ENCODE results near the gene NCKAP5. TPM values are rescaled to one million over a fixed set of nuclear protein-coding genes. Genes with fewer than 3 reads are reported as not detected.

The NCKAP5 gene
- total and polyA plus RNA-seq, 9 of the 15 experiments (the other 6 are each of a cell fraction or from before 2014, with no cell fraction given), result not detected

- no peak for TF ChIP-seq BRF2 (IDR thresholded peaks at IDR 0.05; ENCODE audit: borderline replicate concordance, insufficient read depth, insufficient read length)
Observed at GRCh38 chr2:132738223-132738622, 830.0 kb downstream of the NCKAP5 start (continued).

GRCh38 chr2:132736059-132736458 lies 832.2 kb downstream of the NCKAP5 start:
- no peaks in the 10 kb centered on the region for H3K9me1 ChIP-seq (ENCODE audit: control insufficient read depth, insufficient read depth, low read length)
- intact Hi-C loops (cut with micrococcal nuclease), result no loop called here
- ATAC-seq (no peak), FAIRE-seq (no peak), DNase-seq (ENCODE audit: extremely low read depth in 1 of 4, low spot score in 3 of 4) (no peak)
- no peaks in the 10 kb centered on the region for H3K27me3 ChIP-seq (ENCODE audit: control insufficient read depth in 2 of 2, insufficient read depth in 2 of 2, low read length in 2 of 2)
- no peaks in the 10 kb centered on the region for H3K4me1 ChIP-seq (replicated peaks in 1 of 2; ENCODE audit: control insufficient read depth in 2 of 2, insufficient read depth in 2 of 2, low read length in 2 of 2)
- TF ChIP-seq ZNF316 (IDR thresholded peaks at IDR 0.05) (peak; percentile 35; the same call in 1 of the 2 replicates), THAP7 (CRISPR knock-in tag; IDR thresholded peaks at IDR 0.05) (no peak), PURB (CRISPR knock-in tag; IDR thresholded peaks at IDR 0.05; ENCODE audit: low read depth) (no peak), ZFX (CRISPR knock-in tag; IDR thresholded peaks at IDR 0.05) (no peak), PHF8 (IDR thresholded peaks at IDR 0.05; ENCODE audit: borderline replicate concordance, low read length) (no peak), ZNF384 (IDR thresholded peaks at IDR 0.05; ENCODE audit: low read depth, low read length) (no peak), U2AF1 (optimal IDR thresholded peaks at IDR 0.05; ENCODE audit: low read depth, low read length) (no peak)
- H3K9me3 ChIP-seq (replicated peaks; ENCODE audit: control insufficient read depth, insufficient read depth, low read depth, low read length), result no peaks in the 10 kb centered on the region
- ChIA-PET CTCF (ENCODE audit: low intra/inter-chr PET ratio) (no interaction called here), POLR2A (interaction anchor here (1.2 kb wide), 1 partner anchor 11 kb away, joined by 3 read pairs; no protein-coding TSS in a partner anchor)
- H3K4me2 ChIP-seq (ENCODE audit: insufficient read depth, low read length), result no peak overlapping the region
- no peak overlapping the region for H2AFZ ChIP-seq (ENCODE audit: low read depth, low read length)
- H3K27ac ChIP-seq (ENCODE audit: extremely low read depth, low read depth, low read length), result no peak overlapping the region
- H3K36me3 ChIP-seq (ENCODE audit: control insufficient read depth, insufficient read depth, low read length), result no peaks in the 10 kb centered on the region
- H3K79me2 ChIP-seq (ENCODE audit: control insufficient read depth, insufficient read depth, low read length), result no peaks in the 10 kb centered on the region
- in situ Hi-C loops (cut with MboI), result no loop called here
- no peak overlapping the region for H3K9ac ChIP-seq (ENCODE audit: insufficient read depth in 1 of 2, low read depth in 2 of 2, low read length in 2 of 2)
- H4K20me1 ChIP-seq (replicated peaks; ENCODE audit: control insufficient read depth, insufficient read depth, low read length), result no peaks in the 10 kb centered on the region
- no TSS peak for BruUV-seq (replicated peaks)
- WGBS (ENCODE audit: insufficient coverage, low coverage, missing lambda C conversion rate), result 0% methylated on average over 1 of the region's 1 CpG
- no peak overlapping the region for H3K4me3 ChIP-seq

All from K562 (cell line).